KMS-11 (cell line): Measurements from ENCODE around the gene PRAME.
"Not testable (repeated sequence)": the region's sequence is repeated elsewhere in the genome, so short reads cannot be mapped to it uniquely, and the experiment has no call there.

Source experiments
- H2AFZ ChIP-seq: fragments of 200-600 bp; sonication (generic); 2 replicates; pipeline ENCODE4 v1.6.1; 2016; ENCODE audit warnings: antibody characterized with exemption, mixed run types, low read depth
- H3K27ac ChIP-seq: fragments of 200-600 bp; sonication (generic); 2 replicates; pipeline ENCODE4 v1.6.1; 2016; ENCODE audit warnings: mild to moderate bottlenecking, mixed run types
- H3K27me3 ChIP-seq: fragments of 200-600 bp; sonication (generic); 2 replicates; pipeline ENCODE4 v1.6.1; 2017; ENCODE audit warnings: mild to moderate bottlenecking, low read depth, mixed run types, moderate library complexity; ENCODE audit not compliant: insufficient read depth
- H3K36me3 ChIP-seq: fragments of 200-600 bp; sonication (generic); 2 replicates; pipeline ENCODE4 v1.6.1; 2017; ENCODE audit warnings: mild to moderate bottlenecking, mixed run types; ENCODE audit not compliant: insufficient read depth
- H3K4me1 ChIP-seq: fragments of 200-600 bp; sonication (generic); 2 replicates; pipeline ENCODE4 v1.6.1; 2016; ENCODE audit warnings: mild to moderate bottlenecking, low read depth, mixed run types; ENCODE audit not compliant: poor library complexity, severe bottlenecking
- H3K4me2 ChIP-seq: fragments of 200-600 bp; sonication (generic); 2 replicates; pipeline ENCODE4 v1.7.0; 2016; ENCODE audit warnings: mild to moderate bottlenecking, mixed run types
- H3K4me3 ChIP-seq: fragments of 200-600 bp; sonication (generic); IDR thresholded peaks from 2 replicates; pipeline ENCODE4 v1.6.1; 2017; ENCODE audit warnings: low read depth, low read length, mixed read lengths; ENCODE audit not compliant: insufficient read depth
- H3K79me2 ChIP-seq: fragments of 200-600 bp; sonication (generic); 2 replicates; pipeline ENCODE4 v1.6.1; 2016; ENCODE audit warnings: low read depth, mixed run types; ENCODE audit not compliant: insufficient read depth
- H3K9ac ChIP-seq: fragments of 200-600 bp; sonication (generic); 2 replicates; pipeline ENCODE4 v1.6.1; 2016; ENCODE audit warnings: mild to moderate bottlenecking, mixed run types
- H4K20me1 ChIP-seq: fragments of 200-600 bp; sonication (generic); 2 replicates; pipeline ENCODE4 v1.6.1; 2016; ENCODE audit warnings: mild to moderate bottlenecking, mixed run types; ENCODE audit not compliant: insufficient read depth
- CTCF ChIP-seq: fragments of 200-600 bp; sonication (generic); conservative IDR thresholded peaks from 2 replicates; pipeline ENCODE4 v1.6.1; 2017; ENCODE audit warnings: low read depth, mild to moderate bottlenecking, antibody characterized with exemption, low read length, moderate library complexity, mixed read lengths

Gene PRAME

GRCh38 chr22:22583030-22583429 lies 24.0 kb upstream of the PRAME start:
- Histone ChIP-seq H3K9ac (no peak overlapping the region), H3K27ac (no peak overlapping the region), H4K20me1 (no peaks in the 10 kb centered on the region), H2AFZ (no peak overlapping the region), H3K27me3 (no peaks in the 10 kb centered on the region), H3K4me1 (no peaks in the 10 kb centered on the region), H3K4me3 (no peak overlapping the region), H3K79me2 (no peaks in the 10 kb centered on the region), H3K36me3 (no peaks in the 10 kb centered on the region), H3K4me2 (no peak overlapping the region)
- TF ChIP-seq CTCF, result no peak

- not testable (repeated sequence) for H2AFZ ChIP-seq, H3K79me2 ChIP-seq, H3K4me2 ChIP-seq, H3K4me3 ChIP-seq, H3K27ac ChIP-seq, H3K27me3 ChIP-seq, H3K4me1 ChIP-seq, H3K9ac ChIP-seq, H3K36me3 ChIP-seq, H4K20me1 ChIP-seq
These were observed 22.5 kb upstream of the PRAME start for GRCh38 chr22:22581524-22581923.

DNA sequence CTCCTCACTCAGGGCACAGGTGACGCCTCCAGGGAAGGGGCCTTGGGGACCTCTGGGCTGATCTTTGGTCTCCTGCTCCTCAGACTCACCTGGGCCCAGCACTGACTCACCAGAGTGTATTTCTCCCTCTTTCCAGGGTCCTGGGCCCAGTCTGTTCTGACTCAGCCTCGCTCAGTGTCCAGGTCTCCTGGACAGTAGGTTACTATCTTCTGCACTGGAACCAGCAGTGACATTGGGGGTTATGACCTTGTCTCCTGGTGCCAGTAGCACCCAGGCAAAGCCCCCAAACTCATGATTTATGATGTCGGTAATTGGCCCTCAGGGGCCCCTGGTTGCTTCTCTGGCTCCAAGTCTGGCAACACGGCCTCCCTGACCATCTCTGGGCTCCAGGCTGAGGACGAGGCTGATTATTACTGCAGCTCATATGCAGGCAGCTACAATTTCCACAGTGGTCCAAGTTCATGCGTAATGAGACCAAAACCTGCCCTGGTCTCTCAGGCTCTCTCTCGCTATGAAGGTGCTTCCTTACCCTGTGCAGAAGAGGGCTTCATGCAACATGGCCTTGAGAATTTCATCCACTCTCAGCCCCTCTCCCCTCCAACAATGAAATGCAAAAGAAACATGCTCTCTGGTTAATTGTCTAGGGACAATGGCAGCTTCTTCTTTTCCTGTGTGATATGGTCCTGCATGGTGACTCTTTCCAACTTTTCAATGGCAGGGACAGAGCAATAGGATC lies 21.0 kb upstream of the PRAME start:
- Histone ChIP-seq H3K4me1 (no peaks in the 10 kb centered on the region), H3K27me3 (no peaks in the 10 kb centered on the region), H3K36me3 (no peaks in the 10 kb centered on the region), H3K4me3 (no peak overlapping the region), H3K27ac (no peak overlapping the region), H3K79me2 (no peaks in the 10 kb centered on the region), H3K9ac (no peak overlapping the region), H4K20me1 (no peaks in the 10 kb centered on the region), H3K4me2 (no peak overlapping the region), H2AFZ (no peak overlapping the region)
- TF ChIP-seq CTCF, result no peak

DNA sequence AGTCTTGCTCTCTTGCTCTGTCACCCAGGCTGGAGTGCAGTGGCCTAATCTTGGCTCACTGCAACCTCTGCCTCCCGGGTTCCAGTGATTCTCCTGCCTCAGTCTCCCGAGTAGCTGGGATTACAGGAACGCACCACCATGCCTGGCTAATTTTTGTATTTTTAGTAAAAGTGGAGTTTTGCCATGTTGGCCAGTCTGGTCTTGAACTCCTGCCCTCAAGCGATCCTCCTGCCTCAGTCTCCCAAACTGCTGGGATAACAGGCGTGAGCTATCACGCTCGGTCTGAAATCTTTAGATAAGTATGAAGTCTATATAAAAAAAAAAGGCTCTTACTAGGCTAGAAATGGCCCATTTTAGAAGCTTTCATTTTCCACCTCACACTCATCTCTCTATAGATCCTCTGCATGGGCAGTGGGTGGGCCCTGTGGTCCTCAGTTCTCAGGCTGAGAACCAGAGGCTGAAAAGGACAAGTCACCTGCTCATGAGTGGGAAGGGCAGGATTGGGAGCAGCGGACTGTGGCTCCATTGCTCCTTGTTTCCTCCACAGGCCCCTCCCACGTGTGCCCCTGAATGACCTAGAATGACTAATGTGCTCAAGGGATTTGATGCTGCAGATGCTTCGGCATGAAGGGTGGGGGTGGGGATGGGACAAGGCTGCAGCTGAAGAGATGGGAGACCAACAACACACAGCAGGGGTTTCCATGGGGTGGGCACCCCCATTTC lies 19.8 kb upstream of the PRAME start:
- Histone ChIP-seq H3K4me2 (no peak overlapping the region), H4K20me1 (no peaks in the 10 kb centered on the region), H3K79me2 (no peaks in the 10 kb centered on the region), H3K4me3 (no peak overlapping the region), H2AFZ (no peak overlapping the region), H3K36me3 (no peaks in the 10 kb centered on the region), H3K27ac (no peak overlapping the region), H3K4me1 (no peaks in the 10 kb centered on the region), H3K27me3 (no peaks in the 10 kb centered on the region), H3K9ac (no peak overlapping the region)
- TF ChIP-seq CTCF, result no peak

DNA sequence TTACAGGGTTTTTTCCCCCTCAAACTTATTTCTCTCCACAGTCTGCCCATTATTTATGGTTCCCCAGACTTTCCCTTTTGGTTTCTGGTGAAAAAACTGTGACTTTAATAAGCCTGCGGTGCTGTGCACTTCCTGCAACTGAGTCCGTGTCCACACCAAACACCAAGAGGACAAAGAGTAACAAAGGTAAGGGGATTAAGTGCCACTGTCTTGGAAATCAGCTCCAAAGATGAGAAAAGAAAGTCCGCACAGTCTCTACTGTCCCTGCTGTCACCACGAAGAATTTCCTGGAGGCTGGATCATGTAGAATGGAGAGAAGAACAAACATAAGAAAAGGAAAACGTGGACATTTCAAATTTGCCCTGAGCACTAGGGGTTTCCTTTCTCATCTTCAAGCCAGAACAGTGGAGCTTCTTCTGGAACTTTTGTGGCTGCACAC lies 17.9 kb upstream of the PRAME start:
- H3K36me3 ChIP-seq, result no peaks in the 10 kb centered on the region
- H3K27ac ChIP-seq, result no peak overlapping the region
- H3K27me3 ChIP-seq, result no peaks in the 10 kb centered on the region
- H4K20me1 ChIP-seq, result no peaks in the 10 kb centered on the region
- H3K4me1 ChIP-seq, result no peaks in the 10 kb centered on the region
- no peaks in the 10 kb centered on the region for H3K79me2 ChIP-seq
- no peak overlapping the region for H3K4me3 ChIP-seq
- no peak overlapping the region for H3K4me2 ChIP-seq
- TF ChIP-seq CTCF, result no peak
- H3K9ac ChIP-seq, result no peak overlapping the region
- H2AFZ ChIP-seq, result no peak overlapping the region
